ENCODE results near the gene PFKFB4. TPM values are rescaled to one million over a fixed set of nuclear protein-coding genes. Genes with fewer than 3 reads are reported as not detected.
"Not testable (repeated sequence)": the region's sequence is repeated elsewhere in the genome, so short reads cannot be mapped to it uniquely, and the experiment has no call there.

PFKFB4 gene
- total and polyA plus RNA-seq, 2 donors (not counting 1 experiment from before 2014, with no cell fraction given): 1.3 to 3.3 TPM

DNA sequence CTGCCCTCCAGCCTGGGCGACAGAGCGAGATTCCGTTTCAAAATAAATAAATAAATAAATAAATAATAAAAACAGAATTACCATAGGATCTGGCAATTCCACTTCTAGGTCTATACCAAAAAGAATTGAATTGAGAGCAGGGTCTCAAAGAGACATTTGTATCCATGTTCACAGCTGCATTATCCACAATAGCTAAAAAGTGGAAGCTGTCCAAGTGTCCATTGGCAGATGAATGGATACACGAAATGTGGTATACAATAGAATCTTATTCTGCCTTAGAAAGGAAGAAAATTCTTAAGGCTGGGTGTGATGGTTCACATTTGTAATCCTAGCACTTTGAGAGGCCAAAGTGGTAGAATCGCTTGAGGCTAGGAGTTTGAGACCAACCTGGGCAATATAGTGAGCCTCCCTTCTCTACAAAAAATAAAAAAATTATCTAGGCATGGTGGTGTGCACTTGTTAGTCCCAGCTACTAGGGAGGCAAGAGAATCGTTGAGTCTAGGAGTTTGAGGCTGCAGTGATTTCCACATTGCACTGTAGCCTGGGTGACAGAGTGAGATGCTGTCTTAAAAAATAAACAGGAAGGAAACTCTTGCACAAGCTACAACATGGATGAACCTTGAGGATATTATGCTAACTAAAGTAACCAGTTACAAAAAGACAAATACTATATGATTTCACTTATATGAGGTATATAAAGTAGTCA is 24.2 kb downstream of the PFKFB4 start:
- no peak overlapping the region for H2AFZ ChIP-seq (ENCODE audit: insufficient read depth, low read depth, low read length, poor library complexity, severe bottlenecking)
- no peaks in the 10 kb centered on the region for H3K27me3 ChIP-seq (replicated peaks in 1 of 4; ENCODE audit: control extremely low read depth in 1 of 4, control insufficient read depth in 3 of 4, insufficient read depth in 4 of 4, low read length in 3 of 4)
- H3K36me3 ChIP-seq (replicated peaks in 1 of 2; ENCODE audit: control extremely low read depth in 1 of 2, control insufficient read depth in 1 of 2, extremely low read depth in 1 of 2, insufficient read depth in 2 of 2, low read length in 1 of 2): no peaks in the 10 kb centered on the region
- no peaks in the 10 kb centered on the region for H3K79me2 ChIP-seq (ENCODE audit: control insufficient read depth, insufficient read depth, low read length)
- no peaks in the 10 kb centered on the region for H3K4me1 ChIP-seq (ENCODE audit: control insufficient read depth in 2 of 2, insufficient read depth in 2 of 2, low read length in 2 of 2)
- H3K9ac ChIP-seq (ENCODE audit: low read length): no peak overlapping the region
- no peaks in the 10 kb centered on the region for H3K9me3 ChIP-seq (ENCODE audit: control extremely low read depth in 1 of 3, control insufficient read depth in 2 of 3, insufficient read depth in 1 of 3, low read length in 2 of 3)
- Mint-ChIP-seq H3K4me3 (no peak overlapping the region), H3K27me3 (no peaks in the 10 kb centered on the region), H3K9me3 (ENCODE audit: insufficient read depth) (no peaks in the 10 kb centered on the region), H3K27ac (no peak overlapping the region), H3K4me1 (no peaks in the 10 kb centered on the region)
- no peak overlapping the region for H3K4me3 ChIP-seq (ENCODE audit: control extremely low read depth in 1 of 5, extremely low read depth in 1 of 5, insufficient read depth in 1 of 5, low read depth in 2 of 5, low read length in 4 of 5)
- intact Hi-C loops (cut with micrococcal nuclease): no loop called here
- no CpG with 5 or more reads among the region's 6 CpGs for WGBS (ENCODE audit: insufficient coverage)
- TF ChIP-seq CTCF (IDR thresholded peaks at IDR 0.05) (no peak), EZH2 (IDR thresholded peaks at IDR 0.05; ENCODE audit: borderline replicate concordance, insufficient read depth, low read depth, low read length, poor library complexity, severe bottlenecking) (no peak)
- POLR2A ChIA-PET: no interaction called here
- no peak for DNase-seq
- H3K4me2 ChIP-seq (replicated peaks; ENCODE audit: low read depth, low read length, poor library complexity, severe bottlenecking): no peak overlapping the region
- no peak overlapping the region for H3K27ac ChIP-seq (ENCODE audit: low read length in 2 of 2)
- H4K20me1 ChIP-seq (ENCODE audit: control insufficient read depth, insufficient read depth, low read length, poor library complexity, severe bottlenecking): no peaks in the 10 kb centered on the region
- CTCF ChIA-PET: interaction anchor here (1.0 kb wide), 1 partner anchor 17 kb away, joined by 3 read pairs; no protein-coding TSS in a partner anchor
- no peak for ATAC-seq (ENCODE audit: low read depth)

- H2AFZ ChIP-seq (ENCODE audit: insufficient read depth, low read depth, low read length, poor library complexity, severe bottlenecking); intact Hi-C loops (cut with micrococcal nuclease); H3K9me3 ChIP-seq (ENCODE audit: control extremely low read depth in 1 of 3, control insufficient read depth in 2 of 3, insufficient read depth in 1 of 3, low read length in 2 of 3); H4K20me1 ChIP-seq (ENCODE audit: control insufficient read depth, insufficient read depth, low read length, poor library complexity, severe bottlenecking); H3K36me3 ChIP-seq (replicated peaks in 1 of 2; ENCODE audit: control extremely low read depth in 1 of 2, control insufficient read depth in 1 of 2, extremely low read depth in 1 of 2, insufficient read depth in 2 of 2, low read length in 1 of 2); H3K4me2 ChIP-seq (replicated peaks; ENCODE audit: low read depth, low read length, poor library complexity, severe bottlenecking); H3K4me3 Mint-ChIP-seq; H3K9me3 Mint-ChIP-seq (ENCODE audit: insufficient read depth); H3K9ac ChIP-seq (ENCODE audit: low read length); H3K79me2 ChIP-seq (ENCODE audit: control insufficient read depth, insufficient read depth, low read length); DNase-seq; H3K27ac ChIP-seq (ENCODE audit: low read length in 2 of 2); H3K4me1 Mint-ChIP-seq; H3K27me3 ChIP-seq (replicated peaks in 1 of 4; ENCODE audit: control extremely low read depth in 1 of 4, control insufficient read depth in 3 of 4, insufficient read depth in 4 of 4, low read length in 3 of 4); ATAC-seq (ENCODE audit: low read depth); POLR2A ChIA-PET; H3K27me3 Mint-ChIP-seq; H3K4me1 ChIP-seq (ENCODE audit: control insufficient read depth in 2 of 2, insufficient read depth in 2 of 2, low read length in 2 of 2); H3K27ac Mint-ChIP-seq; H3K4me3 ChIP-seq (ENCODE audit: control extremely low read depth in 1 of 5, extremely low read depth in 1 of 5, insufficient read depth in 1 of 5, low read depth in 2 of 5, low read length in 4 of 5): not testable (repeated sequence)
- CTCF ChIA-PET: interaction anchor here (0.8 to 2.3 kb wide), 2 partner anchors 19 to 130 kb away, joined by 3 to 7 read pairs; no protein-coding TSS in a partner anchor
- 97% methylated on average over 3 of the region's 4 CpGs for WGBS (ENCODE audit: insufficient coverage)
Measured at GRCh38 chr3:48530701-48531100, 25.9 kb downstream of the PFKFB4 start.

Measured in B cell (primary cell).